A549 (cell line): Measurements from ENCODE around the gene COX11.

Source experiments
- CBX2 ChIP-seq: fragments of 200-600 bp; sonication (generic); IDR thresholded peaks from 2 replicates; pipeline ENCODE4 v1.6.1; 2016; ENCODE audit warnings: low read depth, mild to moderate bottlenecking, borderline replicate concordance
- CEBPB ChIP-seq, 2 experiments: fragments of >200 bp in 1 of 2; sonication (Bioruptor Twin) in 1 of 2; formaldehyde crosslinking in 1 of 2; IDR thresholded peaks; 2 replicates each; pipeline ENCODE4 v1.6.1; 2012 to 2016
- CTCF ChIP-seq: fragments of >200 bp; sonication (Bioruptor Twin); formaldehyde crosslinking; IDR thresholded peaks from 3 replicates; pipeline ENCODE4 v1.5.1; 2016
- KDM1A ChIP-seq: fragments of 200-600 bp; sonication (generic); IDR thresholded peaks from 2 replicates; pipeline ENCODE4 v1.6.1; 2016; ENCODE audit warnings: low read depth, mild to moderate bottlenecking
- KDM5A ChIP-seq: fragments of 200-600 bp; sonication (generic); IDR thresholded peaks from 2 replicates; pipeline ENCODE4 v1.6.1; 2016; ENCODE audit warnings: antibody characterized with exemption, mild to moderate bottlenecking
- MAX ChIP-seq: IDR thresholded peaks from 2 replicates; pipeline ENCODE4 v1.6.1; 2012
- POLR2A ChIP-seq: IDR thresholded peaks from 2 replicates; pipeline ENCODE4 v1.6.1; 2012; ENCODE audit warnings: mild to moderate bottlenecking, low read length
- SREBF2 ChIP-seq: fragments of 450-650 bp; IDR thresholded peaks from 2 replicates; pipeline ENCODE4 v1.6.1; 2014; ENCODE audit warnings: mild to moderate bottlenecking, moderate library complexity

- TF ChIP-seq KDM5A (no peak), CBX2 (no peak), POLR2A (no peak), KDM1A (no peak), CTCF (no peak), SREBF2 (no peak), CEBPB (IDR thresholded peaks at IDR 0.05) (no peak), MAX (no peak)
These were observed 20.1 kb downstream of the COX11 start for GRCh38 chr17:54948380-54948779.
